GM12872 (cell line): Measurements from ENCODE around the gene GASK1A.
A peak's percentile ranks its signal among the peaks of the same experiment; 100 is the strongest.

Experiments used
- TF ChIP-seq, protein P1 (sequence below): IDR thresholded peaks from 3 replicates; pipeline ENCODE4 v1.5.1; 2011; ENCODE audit warnings: low read depth, mild to moderate bottlenecking, low read length, moderate library complexity; ENCODE audit not compliant: insufficient read depth

Gene GASK1A

DNA sequence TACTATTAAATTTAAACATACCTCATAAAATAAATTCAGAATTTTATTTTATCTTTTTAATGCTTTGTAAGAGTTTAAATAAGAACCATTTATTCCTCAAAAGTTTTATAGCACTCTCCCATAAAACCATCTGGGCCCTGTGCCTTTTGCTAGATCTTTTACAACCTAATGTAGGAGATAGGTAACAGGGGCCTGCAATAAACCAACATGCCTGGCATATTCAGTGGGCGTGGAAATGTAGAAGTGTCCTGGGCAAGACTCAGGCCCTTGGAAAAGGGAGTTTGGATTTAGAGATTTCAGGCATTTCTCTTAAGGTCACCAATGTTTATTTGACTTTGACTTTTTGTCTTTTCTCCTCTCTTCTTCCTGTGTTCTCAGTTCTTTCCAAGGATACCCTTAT is 80.3 kb downstream of the GASK1A start:
- TF ChIP-seq, protein P1, sequence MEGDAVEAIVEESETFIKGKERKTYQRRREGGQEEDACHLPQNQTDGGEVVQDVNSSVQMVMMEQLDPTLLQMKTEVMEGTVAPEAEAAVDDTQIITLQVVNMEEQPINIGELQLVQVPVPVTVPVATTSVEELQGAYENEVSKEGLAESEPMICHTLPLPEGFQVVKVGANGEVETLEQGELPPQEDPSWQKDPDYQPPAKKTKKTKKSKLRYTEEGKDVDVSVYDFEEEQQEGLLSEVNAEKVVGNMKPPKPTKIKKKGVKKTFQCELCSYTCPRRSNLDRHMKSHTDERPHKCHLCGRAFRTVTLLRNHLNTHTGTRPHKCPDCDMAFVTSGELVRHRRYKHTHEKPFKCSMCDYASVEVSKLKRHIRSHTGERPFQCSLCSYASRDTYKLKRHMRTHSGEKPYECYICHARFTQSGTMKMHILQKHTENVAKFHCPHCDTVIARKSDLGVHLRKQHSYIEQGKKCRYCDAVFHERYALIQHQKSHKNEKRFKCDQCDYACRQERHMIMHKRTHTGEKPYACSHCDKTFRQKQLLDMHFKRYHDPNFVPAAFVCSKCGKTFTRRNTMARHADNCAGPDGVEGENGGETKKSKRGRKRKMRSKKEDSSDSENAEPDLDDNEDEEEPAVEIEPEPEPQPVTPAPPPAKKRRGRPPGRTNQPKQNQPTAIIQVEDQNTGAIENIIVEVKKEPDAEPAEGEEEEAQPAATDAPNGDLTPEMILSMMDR, result no peak

DNA sequence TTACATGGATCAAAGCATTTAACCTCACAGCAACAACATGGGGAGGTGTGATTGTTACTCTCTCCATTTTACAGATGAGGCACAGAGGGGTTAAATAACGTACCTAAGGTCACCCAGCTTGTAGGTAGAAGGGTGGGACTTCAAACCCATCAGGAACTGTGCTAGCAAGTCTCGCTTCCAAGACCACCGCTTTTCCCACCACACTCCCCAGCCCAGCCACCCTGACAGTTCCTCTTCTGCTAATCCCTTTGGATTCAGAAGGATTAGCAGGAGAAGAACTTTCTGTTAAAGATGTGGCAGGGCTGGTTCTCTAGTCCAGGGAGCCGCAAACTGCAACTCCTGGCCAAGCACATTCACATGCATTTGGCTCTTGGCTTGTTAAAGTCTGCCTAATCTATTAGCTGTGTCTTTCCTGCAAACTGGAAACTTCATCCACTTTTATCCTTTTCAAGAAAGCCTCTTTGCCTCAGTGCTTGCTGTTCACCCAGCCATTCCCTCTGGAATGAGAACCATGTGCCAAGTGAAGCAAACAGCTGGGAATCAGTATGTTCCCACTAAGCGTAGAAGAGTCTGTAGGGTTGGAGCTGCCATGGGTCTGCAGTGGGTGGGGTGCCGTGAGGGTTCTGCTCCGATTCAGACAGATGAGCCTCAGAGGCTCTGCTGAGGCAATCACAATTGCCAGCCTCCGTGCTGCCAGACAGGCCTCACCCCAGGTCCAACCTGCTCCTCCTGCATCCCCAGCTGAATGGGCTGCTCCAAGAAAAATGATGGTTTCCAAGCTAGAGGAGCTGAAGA is 82.2 kb downstream of the GASK1A start:
- TF ChIP-seq, protein P1, result no peak

DNA sequence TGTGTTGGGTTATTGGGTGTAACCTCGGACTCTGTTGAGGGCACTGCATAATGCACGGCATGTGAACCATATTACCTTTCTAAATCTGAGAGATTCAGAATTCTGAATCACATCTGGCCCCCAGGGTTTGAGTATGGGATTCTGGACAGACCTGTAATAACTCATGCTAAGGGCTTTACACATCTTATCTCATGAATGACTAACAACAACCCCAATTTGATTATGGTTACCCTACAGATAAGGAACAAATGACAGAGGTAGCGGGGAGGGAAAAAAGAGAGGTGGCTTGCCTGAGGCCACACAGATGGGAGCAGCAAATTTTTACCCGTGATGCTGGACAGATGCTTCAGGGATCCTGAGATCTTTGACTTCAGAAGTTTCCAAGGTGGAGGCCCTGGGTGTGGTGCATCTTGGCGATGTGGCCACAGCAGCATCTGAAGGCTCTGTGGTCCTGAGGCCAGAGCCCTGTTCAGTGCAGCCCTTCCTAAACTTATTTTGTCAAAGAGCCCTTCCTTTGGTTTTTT is 83.0 kb downstream of the GASK1A start:
- TF ChIP-seq, protein P1, result no peak

DNA sequence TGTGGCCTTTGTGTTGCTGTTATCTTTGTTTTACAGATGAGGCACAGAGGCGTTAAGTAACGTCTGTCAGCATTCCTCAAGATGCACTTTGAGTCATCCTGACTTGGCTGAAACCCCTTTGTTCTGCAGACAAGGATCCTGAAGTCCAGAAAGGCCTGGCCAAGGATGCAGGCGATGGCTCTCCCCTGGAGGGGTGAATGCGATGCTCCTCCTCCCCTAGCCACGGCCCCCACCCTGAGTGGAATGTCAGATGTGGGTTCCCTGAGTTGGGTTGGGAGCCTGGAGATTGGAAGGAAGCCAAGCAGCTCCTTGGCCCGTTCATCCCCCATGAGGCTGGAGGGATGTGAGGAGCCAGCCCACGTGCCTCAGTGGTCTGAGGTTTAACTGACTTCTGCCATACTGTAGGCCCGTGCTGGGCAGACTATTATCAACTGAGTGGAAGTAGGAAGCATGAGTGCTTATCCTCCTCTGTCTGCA is 83.5 kb downstream of the GASK1A start:
- TF ChIP-seq, protein P1, result no peak

DNA sequence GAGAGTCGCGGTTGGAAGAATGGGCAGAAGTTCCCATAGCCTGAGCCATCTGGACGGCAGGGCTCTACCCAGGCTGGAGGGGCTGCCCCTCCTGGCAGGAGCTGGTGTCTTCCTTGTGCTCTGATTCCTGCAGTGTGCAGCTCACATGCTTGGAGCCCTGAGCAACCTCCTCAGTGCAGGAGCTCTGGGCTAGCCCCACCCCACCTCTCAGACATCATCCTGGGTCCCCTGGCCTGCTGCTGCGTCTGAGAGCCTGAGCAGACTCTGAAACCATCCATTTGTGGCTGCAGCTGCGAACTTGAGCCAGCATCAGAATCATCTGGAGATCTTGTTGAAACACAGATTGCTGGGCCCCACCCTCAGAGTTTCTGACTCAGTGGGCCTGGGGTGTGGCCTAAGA is 84.0 kb downstream of the GASK1A start:
- TF ChIP-seq, protein P1, result no peak

DNA sequence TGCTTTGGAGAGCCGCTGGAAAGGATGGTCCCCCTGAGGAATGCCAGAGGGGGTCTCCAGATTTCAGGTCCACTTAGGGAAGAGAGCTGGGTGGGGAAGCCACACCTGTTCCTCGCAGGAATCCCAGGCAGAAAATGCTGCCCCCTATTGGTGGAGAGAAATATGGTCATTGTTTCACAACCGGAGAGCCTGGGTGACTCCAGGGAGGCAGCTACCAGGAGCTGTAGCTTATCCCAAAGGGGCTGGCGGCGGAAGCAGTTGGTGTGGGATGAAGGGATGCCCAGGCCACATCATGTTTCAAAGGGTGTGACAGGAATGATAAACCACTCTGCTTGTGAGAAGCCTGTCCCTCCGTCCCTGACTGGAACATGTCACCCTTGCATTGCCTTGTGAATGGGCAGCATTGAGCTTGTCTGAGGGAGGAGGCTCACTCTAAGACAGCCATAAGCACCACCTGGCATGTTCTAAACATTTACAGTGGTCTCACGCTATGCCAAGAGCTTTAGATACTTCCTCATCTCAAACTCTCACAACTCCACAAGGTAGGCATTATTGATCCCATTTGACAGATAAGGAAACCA is 92.3 kb downstream of the GASK1A start:
- TF ChIP-seq, protein P1, result peak; percentile 64

DNA sequence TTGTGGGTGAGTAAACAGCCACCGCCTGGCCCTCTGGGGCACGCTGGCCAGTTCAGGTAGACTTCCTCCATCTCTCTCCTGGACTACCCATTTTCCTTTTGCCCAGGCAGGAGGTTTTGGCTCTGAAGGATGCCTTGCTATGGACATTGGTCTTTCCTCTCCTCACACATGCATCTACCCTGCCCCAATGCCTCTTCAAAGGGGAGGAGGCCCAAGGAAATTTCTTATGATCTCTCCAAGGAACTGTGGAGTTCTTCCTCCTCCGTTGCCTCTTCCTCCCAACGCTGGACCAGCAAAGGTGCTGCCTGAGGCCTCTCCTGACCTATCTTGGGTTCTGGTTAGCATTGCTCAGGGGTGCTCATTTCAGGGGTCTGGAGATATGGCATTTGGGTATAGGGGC is 93.2 kb downstream of the GASK1A start:
- TF ChIP-seq, protein P1, result no peak
